ENCODE data around the gene OSTC.
"Not testable (repeated sequence)": the region's sequence is repeated elsewhere in the genome, so short reads cannot be mapped to it uniquely, and the experiment has no call there.

OSTC gene

GRCh38 chr4:108700081-108700757, 49.8 kb downstream of the OSTC start:
- no peak for TF ChIP-seq CTCF (conservative IDR thresholded peaks at IDR 0.05; ENCODE audit: low read length)
- DNase-seq (ENCODE audit: low read depth) = peak; percentile 86
- H3K4me3 ChIP-seq (ENCODE audit: low read length) = no peak overlapping the region

GRCh38 chr4:108702960-108703359, 52.6 kb downstream of the OSTC start:
- H3K4me3 ChIP-seq (ENCODE audit: low read length) = no peak overlapping the region
- TF ChIP-seq CTCF (conservative IDR thresholded peaks at IDR 0.05; ENCODE audit: low read length) = no peak
- peak; percentile 32 for DNase-seq (ENCODE audit: low read depth)

- TF ChIP-seq CTCF (conservative IDR thresholded peaks at IDR 0.05; ENCODE audit: low read length) = no peak
- DNase-seq (ENCODE audit: low read depth) = no peak
- no peak overlapping the region for H3K4me3 ChIP-seq (ENCODE audit: low read length)
These were observed 53.0 kb downstream of the OSTC start for GRCh38 chr4:108703370-108703769.

- no peak for DNase-seq (ENCODE audit: low read depth)
- H3K4me3 ChIP-seq (ENCODE audit: low read length) = no peak overlapping the region
- no peak for TF ChIP-seq CTCF (conservative IDR thresholded peaks at IDR 0.05; ENCODE audit: low read length)
These were observed 53.6 kb downstream of the OSTC start for GRCh38 chr4:108703966-108704365.

- no peak for DNase-seq (ENCODE audit: low read depth)
- TF ChIP-seq CTCF (conservative IDR thresholded peaks at IDR 0.05; ENCODE audit: low read length) = no peak
These were observed 55.9 kb downstream of the OSTC start for GRCh38 chr4:108706289-108706688.

GRCh38 chr4:108709234-108709633, 58.8 kb downstream of the OSTC start:
- DNase-seq (ENCODE audit: low read depth) = no peak
- no peak overlapping the region for H3K4me3 ChIP-seq (ENCODE audit: low read length)
- no peak for TF ChIP-seq CTCF (conservative IDR thresholded peaks at IDR 0.05; ENCODE audit: low read length)

More at GRCh38 chr4:108706289-108706688, 55.9 kb downstream of the OSTC start:
- no peak overlapping the region for H3K4me3 ChIP-seq (ENCODE audit: low read length)

- TF ChIP-seq CTCF (conservative IDR thresholded peaks at IDR 0.05; ENCODE audit: low read length) = no peak
These were observed 59.3 kb downstream of the OSTC start for GRCh38 chr4:108709722-108710121.

GRCh38 chr4:108710578-108710977, 60.2 kb downstream of the OSTC start:
- not testable (repeated sequence) for DNase-seq (ENCODE audit: low read depth); H3K4me3 ChIP-seq (ENCODE audit: low read length)

More at GRCh38 chr4:108709722-108710121, 59.3 kb downstream of the OSTC start:
- H3K4me3 ChIP-seq (ENCODE audit: low read length) = no peak overlapping the region
- no peak for DNase-seq (ENCODE audit: low read depth)

Data from AG10803 (cell line).